ENCODE data around the gene SLC66A2.

DNA sequence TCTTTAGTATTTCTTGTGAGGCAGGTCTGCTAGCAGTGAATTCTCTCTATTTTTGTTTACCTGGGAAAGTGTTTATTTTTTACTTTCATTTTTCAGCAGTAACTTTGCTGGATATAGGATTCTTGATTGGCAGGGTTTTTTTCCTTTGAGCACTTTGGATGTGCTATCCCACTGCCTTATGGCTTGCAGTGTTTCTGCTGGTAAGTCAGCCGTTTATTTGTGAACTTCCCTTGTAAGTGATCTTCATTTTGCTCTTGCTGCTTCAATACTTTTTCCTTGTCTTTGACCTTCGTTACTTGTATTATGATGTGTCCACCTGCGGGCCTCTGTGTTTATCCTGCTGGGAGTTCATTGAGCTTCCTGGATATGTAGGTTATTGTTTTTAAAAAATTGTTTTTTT, 54.7 kb downstream of the SLC66A2 start:
- TF ChIP-seq POLR2A (IDR thresholded peaks at IDR 0.05), result no peak
- TF ChIP-seq, protein P1, sequence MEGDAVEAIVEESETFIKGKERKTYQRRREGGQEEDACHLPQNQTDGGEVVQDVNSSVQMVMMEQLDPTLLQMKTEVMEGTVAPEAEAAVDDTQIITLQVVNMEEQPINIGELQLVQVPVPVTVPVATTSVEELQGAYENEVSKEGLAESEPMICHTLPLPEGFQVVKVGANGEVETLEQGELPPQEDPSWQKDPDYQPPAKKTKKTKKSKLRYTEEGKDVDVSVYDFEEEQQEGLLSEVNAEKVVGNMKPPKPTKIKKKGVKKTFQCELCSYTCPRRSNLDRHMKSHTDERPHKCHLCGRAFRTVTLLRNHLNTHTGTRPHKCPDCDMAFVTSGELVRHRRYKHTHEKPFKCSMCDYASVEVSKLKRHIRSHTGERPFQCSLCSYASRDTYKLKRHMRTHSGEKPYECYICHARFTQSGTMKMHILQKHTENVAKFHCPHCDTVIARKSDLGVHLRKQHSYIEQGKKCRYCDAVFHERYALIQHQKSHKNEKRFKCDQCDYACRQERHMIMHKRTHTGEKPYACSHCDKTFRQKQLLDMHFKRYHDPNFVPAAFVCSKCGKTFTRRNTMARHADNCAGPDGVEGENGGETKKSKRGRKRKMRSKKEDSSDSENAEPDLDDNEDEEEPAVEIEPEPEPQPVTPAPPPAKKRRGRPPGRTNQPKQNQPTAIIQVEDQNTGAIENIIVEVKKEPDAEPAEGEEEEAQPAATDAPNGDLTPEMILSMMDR (IDR thresholded peaks at IDR 0.05), result no peak

Measured in lower leg skin (tissue), 3 donors.